ENCODE measurements around the gene CFAP43. TPM values are rescaled to one million over a fixed set of nuclear protein-coding genes. Genes with fewer than 3 reads are reported as not detected.
"Not testable (repeated sequence)": the region's sequence is repeated elsewhere in the genome, so short reads cannot be mapped to it uniquely, and the experiment has no call there.

The CFAP43 gene
- total RNA-seq, 2 experiments from 2014 or later = not detected

GRCh38 chr10:104190695-104191094, 41.5 kb downstream of the CFAP43 start:
- POLR2A ChIA-PET = no interaction called here
- CTCF ChIA-PET = no interaction called here

GRCh38 chr10:104183682-104184081, 48.5 kb downstream of the CFAP43 start:
- POLR2A ChIA-PET = no interaction called here
- CTCF ChIA-PET = interaction anchor here (0.6 kb wide), 1 partner anchor 66 kb away, joined by 3 read pairs; no protein-coding TSS in a partner anchor

GRCh38 chr10:104174136-104174535, 58.0 kb downstream of the CFAP43 start:
- POLR2A ChIA-PET, CTCF ChIA-PET: not testable (repeated sequence)

GRCh38 chr10:104170610-104171254, 61.4 kb downstream of the CFAP43 start:
- CTCF ChIA-PET = no interaction called here
- POLR2A ChIA-PET = no interaction called here

GRCh38 chr10:104155591-104155990, 76.6 kb downstream of the CFAP43 start:
- ChIA-PET POLR2A (no interaction called here), CTCF (no interaction called here)

- POLR2A ChIA-PET = no interaction called here
- CTCF ChIA-PET = no interaction called here
These were observed 80.4 kb downstream of the CFAP43 start for GRCh38 chr10:104151737-104152136.

- CTCF ChIA-PET = no interaction called here
- POLR2A ChIA-PET = no interaction called here
These were observed 82.0 kb downstream of the CFAP43 start for GRCh38 chr10:104150139-104150538.

GRCh38 chr10:104146882-104147281, 85.3 kb downstream of the CFAP43 start:
- ChIA-PET CTCF (no interaction called here), POLR2A (no interaction called here)

GRCh38 chr10:104144931-104145330, 87.2 kb downstream of the CFAP43 start:
- ChIA-PET POLR2A (no interaction called here), CTCF (no interaction called here)

GRCh38 chr10:104143829-104144228, 88.3 kb downstream of the CFAP43 start:
- ChIA-PET CTCF (no interaction called here), POLR2A (no interaction called here)

GRCh38 chr10:104142081-104142480, 90.1 kb downstream of the CFAP43 start:
- CTCF ChIA-PET = no interaction called here
- POLR2A ChIA-PET = no interaction called here

GRCh38 chr10:104139221-104139620, 92.9 kb downstream of the CFAP43 start:
- ChIA-PET POLR2A (no interaction called here), CTCF (no interaction called here)

GRCh38 chr10:104138131-104138530, 94.0 kb downstream of the CFAP43 start:
- POLR2A ChIA-PET = no interaction called here
- CTCF ChIA-PET = no interaction called here

- POLR2A ChIA-PET = no interaction called here
- CTCF ChIA-PET = no interaction called here
These were observed 102.1 kb downstream of the CFAP43 start for GRCh38 chr10:104130041-104130440.

GRCh38 chr10:104128214-104128613, 104.0 kb downstream of the CFAP43 start:
- POLR2A ChIA-PET = no interaction called here
- CTCF ChIA-PET = no interaction called here

- ChIA-PET CTCF (interaction anchor here (0.6 kb wide), 1 partner anchor 152 kb away, joined by 3 read pairs; no protein-coding TSS in a partner anchor), POLR2A (no interaction called here)
These were observed 104.8 kb downstream of the CFAP43 start for GRCh38 chr10:104127411-104127810.

GRCh38 chr10:104123397-104123796, 108.8 kb downstream of the CFAP43 start:
- POLR2A ChIA-PET = no interaction called here

GRCh38 chr10:104122225-104123107, 109.7 kb downstream of the CFAP43 start:
- ChIA-PET CTCF (interaction anchor here (0.8 to 1.3 kb wide), 5 partner anchors 13 to 234 kb away, joined by 3 to 5 read pairs (median 4); no protein-coding TSS in a partner anchor), POLR2A (interaction anchor here (0.5 to 2.0 kb wide), 10 partner anchors 13 to 235 kb away, joined by 3 to 7 read pairs (median 3); partner anchors contain the start of gene STN1)

More at GRCh38 chr10:104123397-104123796, 108.8 kb downstream of the CFAP43 start:
- CTCF ChIA-PET = interaction anchor here (0.6 kb wide), 1 partner anchor 215 kb away, joined by 3 read pairs; no protein-coding TSS in a partner anchor

GRCh38 chr10:104121485-104122224, 110.5 kb downstream of the CFAP43 start, which contains the start of gene SFR1:
Gene SFR1 (plus strand): TSS chr10:104122171. CDS start chr10:104122184, 13 bp downstream.
- CTCF ChIA-PET = interaction anchor here (0.9 to 1.6 kb wide), 5 partner anchors 12 to 233 kb away, joined by 3 to 8 read pairs (median 4); no protein-coding TSS in a partner anchor
- POLR2A ChIA-PET = interaction anchor here (0.6 to 2.0 kb wide), 12 partner anchors 12 to 234 kb away, joined by 3 to 7 read pairs (median 3); no protein-coding TSS in a partner anchor
